Measurements from ENCODE around the gene TMF1. TPM values are rescaled to one million over a fixed set of nuclear protein-coding genes. Genes with fewer than 3 reads are reported as not detected.

Gene TMF1
- total and polyA plus RNA-seq, 10 of the 15 experiments (the other 5 are each of a cell fraction or from before 2014, with no cell fraction given), result 7.1 to 24.5 (median 18.6) TPM

- intact Hi-C loops (cut with micrococcal nuclease; ENCODE audit: unreplicated experiment) (no loop called here), in situ Hi-C loops (cut with MboI) (no loop called here)
- peak overlapping the region; percentile 82 for H3K27ac ChIP-seq (ENCODE audit: control insufficient read depth, insufficient read depth)
- no peak overlapping the region for H2AFZ ChIP-seq (ENCODE audit: control insufficient read depth, low read depth, low read length)
- peaks cover 10% of the 10 kb centered on the region for H3K4me1 ChIP-seq (ENCODE audit: control insufficient read depth, insufficient read depth, low read length)
- BruUV-seq (replicated peaks), result no TSS peak
- WGBS (ENCODE audit: insufficient coverage, insufficient replicate concordance, low lambda C conversion rate, missing lambda C conversion rate), result 21% methylated on average over 2 of the region's 2 CpGs
- ATAC-seq (peak; percentile 12; the same call in 2 of the 3 replicates), FAIRE-seq (no peak), DNase-seq (ENCODE audit: low read depth, low spot score) (no peak)
- H4K20me1 ChIP-seq (ENCODE audit: control insufficient read depth, insufficient read depth), result no peaks in the 10 kb centered on the region
- no peaks in the 10 kb centered on the region for H3K27me3 ChIP-seq (replicated peaks in 1 of 2; ENCODE audit: control insufficient read depth in 2 of 2, insufficient read depth in 2 of 2, low read length in 1 of 2)
- no peak overlapping the region for H3K9ac ChIP-seq (ENCODE audit: control insufficient read depth, insufficient read depth, low read length)
- H3K4me3 ChIP-seq, result peak overlapping the region; percentile 31; the same call in 1 of the 2 replicates
- H3K36me3 ChIP-seq (ENCODE audit: control insufficient read depth in 2 of 2, insufficient read depth in 2 of 2, low read length in 1 of 2), result peaks cover 1 to 18% of the 10 kb centered on the region in 2 experiments; a peak in 2 of 4 replicates
- POLR2A ChIA-PET, result interaction anchor here (0.7 to 2.1 kb wide), 5 partner anchors 16 to 28 kb away, joined by 3 to 7 read pairs (median 5); partner anchors contain the start of gene ARL6IP5
- SMC1A ChIA-PET (ENCODE audit: uncharacterized antibody, unreplicated experiment), result interaction anchor here (0.7 to 4.0 kb wide), 10 partner anchors 9 to 144 kb away, joined by 3 to 27 read pairs (median 4); partner anchors contain the start of gene UBA3
- RAD21 ChIA-PET (ENCODE audit: unreplicated experiment), result interaction anchor here (1.9 kb wide), 1 partner anchor 26 kb away, joined by 5 read pairs; the partner anchor contains the start of gene ARL6IP5
- no peaks in the 10 kb centered on the region; the same call in 2 of the 3 replicates for H3K9me3 ChIP-seq (replicated peaks; ENCODE audit: control insufficient read depth, insufficient read depth, low read length)
- TF ChIP-seq, protein P1, sequence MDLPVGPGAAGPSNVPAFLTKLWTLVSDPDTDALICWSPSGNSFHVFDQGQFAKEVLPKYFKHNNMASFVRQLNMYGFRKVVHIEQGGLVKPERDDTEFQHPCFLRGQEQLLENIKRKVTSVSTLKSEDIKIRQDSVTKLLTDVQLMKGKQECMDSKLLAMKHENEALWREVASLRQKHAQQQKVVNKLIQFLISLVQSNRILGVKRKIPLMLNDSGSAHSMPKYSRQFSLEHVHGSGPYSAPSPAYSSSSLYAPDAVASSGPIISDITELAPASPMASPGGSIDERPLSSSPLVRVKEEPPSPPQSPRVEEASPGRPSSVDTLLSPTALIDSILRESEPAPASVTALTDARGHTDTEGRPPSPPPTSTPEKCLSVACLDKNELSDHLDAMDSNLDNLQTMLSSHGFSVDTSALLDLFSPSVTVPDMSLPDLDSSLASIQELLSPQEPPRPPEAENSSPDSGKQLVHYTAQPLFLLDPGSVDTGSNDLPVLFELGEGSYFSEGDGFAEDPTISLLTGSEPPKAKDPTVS (IDR thresholded peaks at IDR 0.05; ENCODE audit: low read depth, low read length), result no peak
- TF ChIP-seq HDAC2 (IDR thresholded peaks at IDR 0.05), result no peak
- TF ChIP-seq, protein P2, sequence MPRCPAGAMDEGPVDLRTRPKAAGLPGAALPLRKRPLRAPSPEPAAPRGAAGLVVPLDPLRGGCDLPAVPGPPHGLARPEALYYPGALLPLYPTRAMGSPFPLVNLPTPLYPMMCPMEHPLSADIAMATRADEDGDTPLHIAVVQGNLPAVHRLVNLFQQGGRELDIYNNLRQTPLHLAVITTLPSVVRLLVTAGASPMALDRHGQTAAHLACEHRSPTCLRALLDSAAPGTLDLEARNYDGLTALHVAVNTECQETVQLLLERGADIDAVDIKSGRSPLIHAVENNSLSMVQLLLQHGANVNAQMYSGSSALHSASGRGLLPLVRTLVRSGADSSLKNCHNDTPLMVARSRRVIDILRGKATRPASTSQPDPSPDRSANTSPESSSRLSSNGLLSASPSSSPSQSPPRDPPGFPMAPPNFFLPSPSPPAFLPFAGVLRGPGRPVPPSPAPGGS (IDR thresholded peaks at IDR 0.05; ENCODE audit: borderline replicate concordance, insufficient read depth, low read depth, low read length, poor library complexity, severe bottlenecking), result no peak
- peak overlapping the region; percentile 66; the same call in 1 of the 2 replicates for H3K4me2 ChIP-seq (ENCODE audit: control insufficient read depth, insufficient read depth)
- no peaks in the 10 kb centered on the region; the same call in 1 of the 2 replicates for H3K79me2 ChIP-seq (ENCODE audit: control insufficient read depth, insufficient read depth, low read length)
- CTCF ChIA-PET, result interaction anchor here (1.0 to 2.2 kb wide), 4 partner anchors 17 to 33 kb away, joined by 3 to 4 read pairs (median 4); no protein-coding TSS in a partner anchor
Observed at GRCh38 chr3:69058947-69059224, 6.8 kb upstream of the TMF1 start.

Measured in GM12878 (cell line).